GM21737 (cell line): ENCODE results near the gene SCARB2.

ENCODE experiments used
- ATAC-seq: cut with Tn5 transposase; IDR thresholded peaks from one replicate; pipeline ENCODE4 v1.9.1; 2021; ENCODE audit warnings: mild to moderate bottlenecking, moderate library complexity; ENCODE audit not compliant: unreplicated experiment

Gene SCARB2

GRCh38 chr4:76155979-76156378 is 57.6 kb downstream of the SCARB2 start:
- ATAC-seq: no peak

GRCh38 chr4:76153356-76153755 is 60.3 kb downstream of the SCARB2 start:
- no peak for ATAC-seq

DNA sequence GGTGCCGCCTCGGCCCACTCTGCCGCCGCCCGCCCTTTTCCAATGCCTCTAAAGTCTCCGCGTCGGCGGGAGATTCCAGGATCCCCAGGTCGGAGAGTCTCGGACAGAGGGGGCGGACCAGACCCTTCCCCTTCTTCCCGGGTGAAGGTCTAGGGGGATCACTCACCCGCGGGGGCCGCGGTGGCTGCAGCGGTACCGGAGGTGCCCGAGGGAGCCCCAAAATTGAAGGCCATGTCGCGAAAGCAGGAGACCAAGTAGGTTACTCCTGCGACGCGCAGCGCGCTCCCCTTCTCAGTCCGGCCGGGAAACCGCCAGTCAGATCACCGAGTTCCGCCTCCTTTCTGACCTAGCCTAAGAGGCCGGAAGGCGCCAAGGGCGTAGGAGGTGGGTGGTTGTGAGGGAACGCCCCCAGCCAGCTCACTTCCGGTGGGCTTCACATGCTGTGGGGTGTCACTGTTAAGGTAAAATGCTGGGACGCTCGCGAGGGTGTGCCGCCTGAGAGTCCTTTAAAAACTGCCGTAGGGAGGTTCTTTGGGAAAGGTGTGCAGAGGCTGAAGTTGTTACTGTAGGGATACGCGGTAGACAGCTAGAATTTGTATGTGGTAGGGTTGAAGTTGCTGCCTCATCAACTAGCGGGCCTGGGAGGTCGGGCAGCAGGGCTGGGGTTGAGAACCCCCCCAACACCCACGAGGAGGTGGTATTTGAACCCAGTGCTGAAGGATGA is 65.3 kb downstream of the SCARB2 start, which contains the start of gene NUP54:
TSS of gene NUP54 (minus strand) at position 256 of the 724 bp plus-strand sequence. CDS start at position 233, 23 bp downstream.
- peak; percentile 99 for ATAC-seq

- peak; percentile 37 for ATAC-seq
Measured at GRCh38 chr4:76147454-76148141, 66.0 kb downstream of the SCARB2 start.

DNA sequence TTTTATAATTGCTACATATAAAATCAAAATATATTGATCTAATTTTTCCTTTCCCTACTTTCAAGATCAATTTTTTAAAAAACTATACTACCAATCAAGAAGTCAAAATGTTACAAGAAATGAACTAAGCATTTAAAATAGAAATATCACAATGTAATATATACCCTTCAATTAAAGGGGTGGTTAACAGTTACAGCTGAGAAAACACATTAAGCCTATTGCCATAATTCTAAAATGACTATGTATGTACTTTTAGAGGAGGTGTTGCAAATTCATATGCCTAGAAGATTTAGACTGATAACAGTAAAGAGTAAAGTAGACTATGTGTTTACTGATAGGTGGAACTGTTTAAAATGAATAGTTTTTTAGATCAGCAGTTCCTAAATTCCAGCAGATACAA is 69.1 kb downstream of the SCARB2 start:
- no peak for ATAC-seq

GRCh38 chr4:76141241-76141640 is 72.4 kb downstream of the SCARB2 start:
- ATAC-seq: no peak

DNA sequence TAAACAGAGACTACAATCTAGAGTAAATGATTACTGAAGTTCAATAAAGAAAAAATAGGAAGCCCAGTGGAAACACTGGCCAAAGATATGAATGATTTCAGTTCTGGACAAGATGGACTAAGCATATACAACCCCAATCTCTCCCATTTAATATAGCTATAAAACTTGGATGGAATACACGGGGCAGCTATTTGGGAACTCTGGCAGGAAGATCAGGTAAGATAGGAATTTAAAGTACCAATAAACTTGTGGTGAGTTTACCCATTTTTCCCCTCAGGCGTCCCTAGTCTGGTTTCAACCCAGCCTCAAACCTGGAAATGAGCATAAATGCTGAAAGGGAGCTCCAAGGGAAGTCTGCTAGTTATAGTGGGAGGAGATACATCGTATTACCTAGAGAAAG is 85.9 kb downstream of the SCARB2 start:
- no peak for ATAC-seq

DNA sequence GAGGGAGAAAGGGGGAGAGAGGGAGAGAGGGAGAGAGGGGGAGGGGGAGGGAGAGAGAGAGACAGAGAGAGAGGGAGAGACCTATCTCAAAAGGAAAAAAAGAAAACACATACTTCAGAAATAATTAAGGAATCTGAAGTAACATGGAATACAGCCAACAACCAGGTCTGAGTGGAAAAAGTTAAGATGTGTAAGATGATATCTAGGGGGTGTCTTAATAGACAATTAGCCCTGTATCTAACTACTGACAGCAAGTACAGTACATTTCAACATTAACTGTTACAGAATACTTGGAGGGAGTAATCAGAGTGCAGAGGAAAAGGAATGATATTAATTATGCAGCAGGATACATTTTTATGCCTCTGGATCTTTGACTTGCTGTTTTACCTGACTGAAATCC is 87.8 kb downstream of the SCARB2 start:
- ATAC-seq: no peak

DNA sequence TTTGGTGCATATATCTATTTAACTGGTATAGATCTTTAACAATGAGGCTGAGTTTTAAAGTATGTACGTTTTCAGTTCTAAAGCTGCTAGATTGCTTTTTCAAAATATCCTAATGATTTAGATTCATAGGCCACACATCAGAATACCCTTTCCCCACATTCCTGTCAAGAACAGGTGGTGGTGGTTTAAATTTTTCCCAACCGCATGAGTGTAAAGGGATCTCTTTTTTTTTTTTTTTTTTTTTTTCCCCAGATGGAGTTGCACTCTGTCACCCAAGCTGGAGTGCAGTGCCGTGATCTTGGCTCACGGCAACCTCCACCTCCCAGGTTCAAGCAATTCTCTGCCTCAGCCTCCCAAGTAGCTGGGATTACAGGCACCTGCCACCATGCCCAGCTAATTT is 93.4 kb downstream of the SCARB2 start:
- no peak for ATAC-seq

GRCh38 chr4:76117536-76117935 is 96.1 kb downstream of the SCARB2 start:
- ATAC-seq: no peak

DNA sequence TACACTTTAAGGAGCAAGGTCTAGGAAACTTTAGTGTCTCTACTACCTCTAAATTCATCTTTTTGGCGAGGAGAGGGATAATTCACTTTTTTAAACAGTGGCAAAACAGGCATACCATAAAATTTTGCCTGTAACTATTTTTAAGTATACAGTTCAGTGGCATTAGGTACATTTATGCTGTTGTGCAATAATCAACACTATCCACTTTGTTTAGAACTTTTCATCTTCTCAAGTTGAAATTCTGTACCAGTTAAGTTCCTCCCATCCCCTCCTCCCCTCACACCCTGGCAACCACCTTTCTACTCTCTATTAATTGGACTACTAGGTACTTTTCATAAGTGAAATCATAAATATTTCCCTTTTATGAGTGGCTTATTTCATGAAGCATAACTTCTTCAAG is 96.8 kb downstream of the SCARB2 start:
- ATAC-seq: no peak
